NCI-H2029 (cell line): ENCODE data around the gene TM7SF3.

Experiments
- DNase-seq: peaks from one replicate; lab custom pipeline; 2025; lab: John Stamatoyannopoulos, UW

TM7SF3 gene

GRCh38 chr12:27014859-27015729 lies 910 bp upstream of the TM7SF3 start:
- peak; percentile 21 for DNase-seq

GRCh38 chr12:27013611-27014084 lies 536 bp downstream of the TM7SF3 start:
- no peak for DNase-seq

GRCh38 chr12:27012982-27013255 lies 1.3 kb downstream of the TM7SF3 start:
- no peak for DNase-seq

- peak; percentile 56 for DNase-seq
Observed at GRCh38 chr12:27012239-27012981, 1.8 kb downstream of the TM7SF3 start.

- no peak for DNase-seq
Observed at GRCh38 chr12:27009881-27010301, 4.3 kb downstream of the TM7SF3 start.

- DNase-seq, result no peak
Observed at GRCh38 chr12:27008081-27008480, 6.1 kb downstream of the TM7SF3 start.

- DNase-seq, result no peak
Observed at GRCh38 chr12:27006797-27007467, 7.3 kb downstream of the TM7SF3 start.

- no peak for DNase-seq
Observed at GRCh38 chr12:27005495-27005894, 8.7 kb downstream of the TM7SF3 start.

GRCh38 chr12:27003421-27004381 lies 10.5 kb downstream of the TM7SF3 start:
- DNase-seq, result peak; percentile 31

- no peak for DNase-seq
Observed at GRCh38 chr12:27002141-27002540, 12.0 kb downstream of the TM7SF3 start.

GRCh38 chr12:27001663-27002062 lies 12.5 kb downstream of the TM7SF3 start:
- no peak for DNase-seq

- no peak for DNase-seq
Observed at GRCh38 chr12:27000961-27001360, 13.2 kb downstream of the TM7SF3 start.

- no peak for DNase-seq
Observed at GRCh38 chr12:26997003-26997402, 17.2 kb downstream of the TM7SF3 start.

- no peak for DNase-seq
Observed at GRCh38 chr12:26995706-26996105, 18.5 kb downstream of the TM7SF3 start.

- no peak for DNase-seq
Observed at GRCh38 chr12:26994109-26994508, 20.1 kb downstream of the TM7SF3 start.

- no peak for DNase-seq
Observed at GRCh38 chr12:26991826-26992225, 22.4 kb downstream of the TM7SF3 start.

GRCh38 chr12:26989873-26990272 lies 24.3 kb downstream of the TM7SF3 start:
- DNase-seq, result no peak

GRCh38 chr12:26988703-26989102 lies 25.5 kb downstream of the TM7SF3 start:
- no peak for DNase-seq

GRCh38 chr12:26987634-26988424 lies 26.4 kb downstream of the TM7SF3 start:
- DNase-seq, result peak; percentile 74

- no peak for DNase-seq
Observed at GRCh38 chr12:26982866-26983265, 31.3 kb downstream of the TM7SF3 start.

GRCh38 chr12:26979733-26980132 lies 34.5 kb downstream of the TM7SF3 start:
- no peak for DNase-seq
